Panc1 (cell line): Measurements from ENCODE around the gene VANGL2. TPM values are rescaled to one million over a fixed set of nuclear protein-coding genes. Genes with fewer than 3 reads are reported as not detected.

Experiments used
- ATAC-seq: fragments of 200-7000 bp; cut with Tn5 transposase; 2 replicates; pipeline ENCODE4 v1.9.1; 2020; ENCODE audit warnings: mild to moderate bottlenecking, moderate library complexity
- BruUV-seq: library from RNA; stranded (reverse); fragments of 400-500 nt; replicated peaks from 2 replicates; lab custom pipeline; 2021; lab: Mats Ljungman, UMichigan
- CTCF ChIA-PET: fragments of 300-600 bp; sonication (Branson Sonifier 250); formaldehyde crosslinking; loops from one replicate; lab custom pipeline; 2022; ENCODE audit warnings: antibody characterized with exemption; lab: Charles Lee
- POLR2A ChIA-PET: fragments of 300-600 bp; sonication (Branson Sonifier 250); formaldehyde crosslinking; loops from one replicate; lab custom pipeline; 2022; ENCODE audit warnings: antibody characterized with exemption; lab: Charles Lee
- DNase-seq: peaks from one replicate; pipeline ENCODE4 v3.0.0-alpha.2; 2010; ENCODE audit warnings: low read depth, low spot score
- H3K27ac ChIP-seq: 2 replicates; pipeline ENCODE4 v1.5.1; 2011; ENCODE audit warnings: mild to moderate bottlenecking, low read length, inconsistent platforms
- H3K27me3 ChIP-seq: fragments of 200-500 bp; sonication (Bioruptor generic); 2 replicates; pipeline ENCODE4 v1.6.0; 2014; ENCODE audit warnings: low read length, inconsistent platforms; ENCODE audit not compliant: control insufficient read depth, insufficient read depth
- H3K36me3 ChIP-seq: fragments of 200-500 bp; sonication (Bioruptor generic); 2 replicates; pipeline ENCODE4 v1.5.1; 2014; ENCODE audit warnings: inconsistent platforms, mild to moderate bottlenecking, low read length, moderate library complexity; ENCODE audit not compliant: control insufficient read depth, insufficient read depth
- H3K4me1 ChIP-seq: 2 replicates; pipeline ENCODE4 v1.5.1; 2011; ENCODE audit warnings: inconsistent platforms, mild to moderate bottlenecking, low read length, moderate library complexity; ENCODE audit not compliant: control insufficient read depth, insufficient read depth
- H3K4me3 ChIP-seq, 2 experiments: 2 replicates each; pipeline ENCODE4 v1.5.1; 2011 to 2012; ENCODE audit warnings: low read depth in 2 of 2, low read length in 2 of 2, mild to moderate bottlenecking in 2 of 2, inconsistent platforms in 1 of 2, moderate library complexity in 1 of 2
- H3K9me3 ChIP-seq: fragments of 200-500 bp; sonication (Bioruptor generic); 2 replicates; pipeline ENCODE4 v1.5.1; 2014; ENCODE audit warnings: low read depth, mild to moderate bottlenecking, inconsistent platforms, low read length, moderate library complexity; ENCODE audit not compliant: control insufficient read depth, insufficient read depth
- CTCF ChIP-seq: fragments of 450-650 bp; IDR thresholded peaks from 2 replicates; pipeline ENCODE4 v1.5.1; 2017; ENCODE audit warnings: mild to moderate bottlenecking
- POLR2AphosphoS5 ChIP-seq: IDR thresholded peaks from 2 replicates; pipeline ENCODE4 v1.6.1; 2012; ENCODE audit warnings: mild to moderate bottlenecking, low read depth, low read length, moderate library complexity
- REST ChIP-seq, 2 experiments: IDR thresholded peaks; 2 replicates each; pipeline ENCODE4 v1.6.1; 2011 to 2012; ENCODE audit warnings: low read depth in 2 of 2, control low read depth in 1 of 2, low read length in 1 of 2, mild to moderate bottlenecking in 1 of 2, moderate library complexity in 1 of 2; ENCODE audit not compliant: insufficient read depth in 1 of 2
- SIN3A ChIP-seq: IDR thresholded peaks from 2 replicates; pipeline ENCODE4 v1.6.1; 2012; ENCODE audit warnings: low read depth, mild to moderate bottlenecking, low read length, moderate library complexity, borderline replicate concordance; ENCODE audit not compliant: insufficient read depth
- TCF7L2 ChIP-seq: IDR thresholded peaks from 2 replicates; pipeline ENCODE4 v1.6.1; 2011; ENCODE audit warnings: mild to moderate bottlenecking, low read depth, low read length, inconsistent platforms
- in situ Hi-C: cut with HindIII; loops from 2 replicates; pipeline ENCODE4 v1.10.0; 2016; ENCODE audit warnings: low sequenced_read_pairs, low pct_unique_long_range_greater_than_20kb
- intact Hi-C: fragments of 100-400 bp; cut with micrococcal nuclease; formaldehyde crosslinking; loops from one replicate; pipeline ENCODE4 v1.10.0; 2022; ENCODE audit not compliant: unreplicated experiment
- total RNA-seq: library from RNA; stranded (reverse); gene quantifications from one replicate; pipeline ENCODE4 v1.2.1, GENCODE V29; 2021; ENCODE audit not compliant: unreplicated experiment

The VANGL2 gene
- total RNA-seq, 1 experiment from 2014 or later = 0.10 TPM

- Histone ChIP-seq H3K27ac (no peak overlapping the region), H3K27me3 (no peaks in the 10 kb centered on the region), H3K4me3 (no peak overlapping the region), H3K4me1 (no peaks in the 10 kb centered on the region), H3K9me3 (no peaks in the 10 kb centered on the region), H3K36me3 (no peaks in the 10 kb centered on the region)
- BruUV-seq = no TSS peak
- ChIA-PET CTCF (interaction anchor here (0.5 kb wide), 1 partner anchor 80 kb away, joined by 3 read pairs; no protein-coding TSS in a partner anchor), POLR2A (no interaction called here)
- no peak for TF ChIP-seq REST (IDR thresholded peaks at IDR 0.05; ENCODE audit: insufficient read depth in 1 of 2, low read depth in 2 of 2, low read length in 1 of 2)
- TF ChIP-seq SIN3A = no peak
- no peak for TF ChIP-seq CTCF
- TF ChIP-seq TCF7L2 = no peak
- no peak for TF ChIP-seq POLR2AphosphoS5
- in situ Hi-C loops = no loop called here
- ATAC-seq (no peak), DNase-seq (no peak)
- intact Hi-C loops = no loop called here
These were observed 28.6 kb upstream of the VANGL2 start for GRCh38 chr1:160371756-160372155.

- intact Hi-C loops (no loop called here), in situ Hi-C loops (no loop called here)
- ATAC-seq (no peak), DNase-seq (no peak)
- ChIA-PET CTCF (interaction anchor here (1.1 kb wide), 1 partner anchor 19 kb away, joined by 4 read pairs; no protein-coding TSS in a partner anchor), POLR2A (no interaction called here)
- no peak overlapping the region for H3K4me3 ChIP-seq
- no peaks in the 10 kb centered on the region for H3K9me3 ChIP-seq
- H3K36me3 ChIP-seq = no peaks in the 10 kb centered on the region
- H3K27me3 ChIP-seq = no peaks in the 10 kb centered on the region
- no TSS peak for BruUV-seq
- H3K27ac ChIP-seq = no peak overlapping the region
- no peaks in the 10 kb centered on the region for H3K4me1 ChIP-seq
- TF ChIP-seq REST (IDR thresholded peaks at IDR 0.05; ENCODE audit: insufficient read depth in 1 of 2, low read depth in 2 of 2, low read length in 1 of 2) (peak in 1 of 2 experiments; percentile 65; a peak in 2 of 4 replicates), CTCF (no peak)
These were observed 26.7 kb upstream of the VANGL2 start for GRCh38 chr1:160373696-160374095.
